ENCODE data around the gene CCDC87.
"Not testable (repeated sequence)": the region's sequence is repeated elsewhere in the genome, so short reads cannot be mapped to it uniquely, and the experiment has no call there.

The CCDC87 gene, protein sequence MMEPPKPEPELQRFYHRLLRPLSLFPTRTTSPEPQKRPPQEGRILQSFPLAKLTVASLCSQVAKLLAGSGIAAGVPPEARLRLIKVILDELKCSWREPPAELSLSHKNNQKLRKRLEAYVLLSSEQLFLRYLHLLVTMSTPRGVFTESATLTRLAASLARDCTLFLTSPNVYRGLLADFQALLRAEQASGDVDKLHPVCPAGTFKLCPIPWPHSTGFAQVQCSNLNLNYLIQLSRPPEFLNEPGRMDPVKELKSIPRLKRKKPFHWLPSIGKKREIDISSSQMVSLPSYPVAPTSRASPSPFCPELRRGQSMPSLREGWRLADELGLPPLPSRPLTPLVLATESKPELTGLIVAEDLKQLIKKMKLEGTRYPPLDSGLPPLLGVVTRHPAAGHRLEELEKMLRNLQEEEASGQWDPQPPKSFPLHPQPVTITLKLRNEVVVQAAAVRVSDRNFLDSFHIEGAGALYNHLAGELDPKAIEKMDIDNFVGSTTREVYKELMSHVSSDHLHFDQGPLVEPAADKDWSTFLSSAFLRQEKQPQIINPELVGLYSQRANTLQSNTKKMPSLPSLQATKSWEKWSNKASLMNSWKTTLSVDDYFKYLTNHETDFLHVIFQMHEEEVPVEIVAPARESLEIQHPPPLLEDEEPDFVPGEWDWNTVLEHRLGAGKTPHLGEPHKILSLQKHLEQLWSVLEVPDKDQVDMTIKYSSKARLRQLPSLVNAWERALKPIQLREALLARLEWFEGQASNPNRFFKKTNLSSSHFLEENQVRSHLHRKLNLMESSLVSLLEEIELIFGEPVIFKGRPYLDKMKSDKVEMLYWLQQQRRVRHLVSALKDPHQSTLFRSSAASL

DNA sequence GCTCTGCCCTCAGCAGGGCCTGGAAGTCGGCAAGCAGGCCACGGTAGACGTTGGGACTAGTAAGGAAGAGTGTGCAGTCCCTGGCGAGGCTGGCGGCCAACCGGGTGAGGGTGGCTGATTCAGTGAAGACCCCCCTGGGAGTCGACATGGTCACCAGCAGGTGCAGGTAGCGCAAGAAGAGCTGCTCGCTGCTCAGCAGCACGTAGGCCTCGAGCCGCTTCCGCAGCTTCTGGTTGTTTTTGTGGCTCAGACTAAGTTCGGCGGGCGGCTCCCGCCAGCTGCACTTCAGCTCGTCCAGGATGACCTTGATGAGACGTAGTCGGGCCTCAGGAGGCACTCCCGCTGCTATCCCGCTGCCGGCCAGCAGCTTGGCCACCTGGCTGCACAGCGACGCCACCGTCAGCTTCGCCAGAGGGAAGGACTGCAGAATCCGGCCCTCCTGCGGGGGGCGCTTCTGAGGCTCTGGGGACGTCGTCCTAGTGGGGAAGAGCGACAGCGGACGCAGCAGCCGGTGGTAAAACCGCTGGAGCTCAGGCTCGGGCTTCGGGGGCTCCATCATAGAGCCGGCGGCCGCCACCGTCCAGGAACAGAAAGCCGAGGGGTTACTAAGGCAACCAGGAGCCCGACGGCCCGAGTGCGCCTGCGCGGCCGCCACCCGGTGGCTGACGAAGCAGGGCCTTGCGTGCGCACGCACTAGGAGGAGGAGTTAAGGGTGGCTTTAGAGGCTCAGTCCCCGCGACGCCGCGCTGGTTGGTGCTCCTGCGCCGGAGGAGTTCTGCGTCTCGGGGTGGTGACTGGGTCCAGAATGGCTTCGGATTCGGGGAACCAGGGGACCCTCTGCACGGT, at the start of gene CCDC87, which contains the start of gene CCS:
TSS of gene CCDC87 (minus strand) at position 607 of the 846 bp plus-strand sequence. CDS start at position 559, 48 bp downstream.
TSS of gene CCS (plus strand) at position 729 of the 846 bp plus-strand sequence. CDS start at position 806, 77 bp downstream.
- DNase-seq, result peak; percentile 97

DNA sequence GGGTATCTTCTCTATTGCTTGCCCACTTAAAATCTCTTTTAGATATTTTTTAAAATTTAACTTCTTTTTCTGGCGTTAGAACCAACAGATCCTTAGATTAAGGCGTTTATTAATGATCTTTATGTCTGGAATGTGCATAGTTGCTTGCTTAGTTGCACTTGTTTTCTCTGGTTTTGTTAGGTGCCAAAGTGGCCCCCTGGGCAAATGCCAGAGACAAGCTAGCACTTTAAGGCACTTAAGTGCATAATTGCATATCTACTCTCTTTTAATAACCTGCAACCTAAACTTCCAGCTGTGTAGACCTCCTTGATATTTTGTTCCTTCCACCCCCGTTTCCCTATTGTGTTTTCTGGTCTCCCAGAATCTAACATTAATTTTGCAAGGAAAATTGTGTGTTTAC, 49.0 kb upstream of the CCDC87 start:
- DNase-seq, result no peak

DNA sequence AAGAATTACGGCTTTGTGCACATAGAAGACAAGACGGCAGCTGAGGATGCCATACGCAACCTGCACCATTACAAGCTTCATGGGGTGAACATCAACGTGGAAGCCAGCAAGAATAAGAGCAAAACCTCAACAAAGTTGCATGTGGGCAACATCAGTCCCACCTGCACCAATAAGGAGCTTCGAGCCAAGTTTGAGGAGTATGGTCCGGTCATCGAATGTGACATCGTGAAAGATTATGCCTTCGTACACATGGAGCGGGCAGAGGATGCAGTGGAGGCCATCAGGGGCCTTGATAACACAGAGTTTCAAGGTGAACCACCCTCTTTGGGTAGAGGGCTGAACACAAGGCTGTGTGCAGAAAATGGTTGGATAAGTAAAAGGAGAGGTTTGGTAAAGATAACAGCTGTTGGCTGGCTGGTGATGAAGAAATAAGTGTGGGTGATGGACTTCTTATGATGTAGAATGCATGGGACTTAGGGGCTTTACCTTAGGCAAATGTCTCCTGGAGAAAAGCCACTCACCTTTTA, 47.0 kb upstream of the CCDC87 start:
- not testable (repeated sequence) for DNase-seq

DNA sequence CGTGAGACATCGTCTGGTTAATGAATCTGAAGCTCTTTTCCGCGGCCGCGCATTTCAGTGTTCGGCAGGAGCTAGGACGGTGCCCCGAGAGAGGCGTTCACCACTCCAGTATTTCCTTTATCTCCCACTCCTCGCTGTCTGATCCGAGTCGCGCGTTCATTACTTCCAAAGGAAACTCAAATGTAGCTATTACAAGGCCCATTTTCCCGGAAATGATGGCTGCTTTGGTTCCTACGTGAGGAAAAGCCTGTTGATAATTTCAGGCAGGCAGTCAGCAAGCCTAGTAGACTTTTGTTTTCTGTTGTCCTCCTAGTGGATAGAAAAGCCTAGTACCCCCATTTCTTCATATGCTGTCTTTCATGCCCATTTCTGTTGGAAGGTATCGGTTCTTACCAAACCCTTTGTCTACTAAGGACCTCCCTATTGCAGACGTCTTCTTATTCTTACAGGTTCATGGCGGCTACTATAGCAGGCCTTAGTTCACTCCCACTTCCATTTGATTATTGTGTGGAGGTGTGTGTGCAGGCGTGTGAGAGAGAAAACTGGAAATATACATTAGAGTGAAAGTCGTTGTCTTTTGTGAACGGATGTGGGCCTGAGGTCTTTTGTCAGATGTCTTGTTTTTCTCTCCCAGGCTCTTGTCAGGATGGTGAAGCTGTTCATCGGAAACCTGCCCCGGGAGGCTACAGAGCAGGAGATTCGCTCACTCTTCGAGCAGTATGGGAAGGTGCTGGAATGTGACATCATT, 46.4 kb upstream of the CCDC87 start:
- no peak for DNase-seq

DNA sequence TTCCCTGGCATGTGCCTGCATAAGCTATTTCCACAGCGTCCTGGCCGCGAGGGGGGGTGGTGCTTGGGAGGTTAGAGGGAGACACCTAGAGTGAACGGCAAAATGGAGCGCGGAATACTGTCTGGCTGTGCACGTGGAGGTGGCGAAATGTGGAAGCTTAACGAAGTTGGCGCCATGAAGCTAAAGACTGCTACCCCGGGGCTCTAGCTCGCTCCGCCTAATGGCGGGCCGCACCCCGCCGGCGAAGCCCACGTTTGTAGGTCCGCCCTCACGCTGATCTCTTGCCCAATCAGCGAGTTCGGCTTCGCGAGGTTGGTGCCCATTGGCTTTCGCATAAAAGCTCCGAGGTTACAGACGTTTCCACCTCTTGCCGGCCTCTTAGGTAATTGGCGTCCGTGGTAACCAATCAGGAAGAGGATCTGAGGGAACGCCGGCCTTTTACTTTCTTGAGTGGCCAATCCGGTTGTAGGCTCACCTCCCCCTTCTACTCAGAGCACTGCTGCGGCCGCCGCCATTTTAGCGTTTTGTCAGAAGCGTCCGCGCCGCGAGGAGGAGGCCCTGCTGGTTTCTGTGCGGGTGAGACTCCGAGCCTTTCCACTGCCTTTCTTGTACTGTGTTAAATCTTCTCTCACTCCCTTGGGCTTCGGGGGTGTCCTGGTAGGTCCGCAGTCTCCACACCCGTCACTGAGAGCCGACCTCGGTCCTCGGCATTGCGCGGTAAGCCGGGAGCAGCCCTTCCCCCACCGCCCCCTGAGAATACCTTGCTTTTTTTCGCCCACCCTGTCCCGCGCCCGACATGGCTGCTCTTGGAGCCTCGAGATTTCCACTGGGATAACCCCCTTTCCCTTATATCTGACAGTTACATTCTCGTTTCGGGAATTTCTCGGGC, 45.6 kb upstream of the CCDC87 start, which contains the start of gene RBM4:
TSS of gene RBM4 (plus strand) at position 527 of the 889 bp plus-strand sequence. CDS start 1,009 bp downstream, outside the sequence.
- DNase-seq, result peak; percentile 89

DNA sequence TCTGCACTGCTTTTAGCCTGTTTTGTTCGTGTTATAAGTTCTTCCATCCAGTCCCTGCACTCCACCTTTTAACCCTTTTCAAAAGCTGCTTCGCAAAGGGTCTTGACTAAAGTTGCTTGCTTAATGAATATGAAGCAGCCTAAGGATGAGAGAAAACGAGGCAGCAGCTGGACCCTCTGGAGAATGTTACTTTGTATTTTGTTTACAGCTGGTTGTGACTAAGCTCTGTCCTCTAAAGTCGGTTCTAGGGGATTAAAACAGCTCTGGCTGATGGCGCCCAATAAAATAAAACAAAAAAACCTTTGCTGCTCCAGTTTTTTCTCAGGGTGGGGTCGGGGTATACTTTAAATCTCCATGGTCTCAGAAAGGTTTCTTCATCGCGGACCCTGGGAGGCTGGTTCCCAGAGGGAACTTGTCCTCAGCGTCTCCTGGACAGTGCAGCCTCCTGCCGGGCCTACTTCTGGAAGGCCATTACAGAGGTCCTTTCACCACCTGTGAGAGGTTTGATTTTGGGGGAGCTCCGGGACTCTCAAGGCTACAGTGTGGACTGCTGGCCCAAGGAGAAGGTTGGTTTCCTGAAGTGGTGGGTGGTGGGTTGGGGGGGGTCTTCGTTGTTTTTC, 44.8 kb upstream of the CCDC87 start:
- DNase-seq, result no peak

DNA sequence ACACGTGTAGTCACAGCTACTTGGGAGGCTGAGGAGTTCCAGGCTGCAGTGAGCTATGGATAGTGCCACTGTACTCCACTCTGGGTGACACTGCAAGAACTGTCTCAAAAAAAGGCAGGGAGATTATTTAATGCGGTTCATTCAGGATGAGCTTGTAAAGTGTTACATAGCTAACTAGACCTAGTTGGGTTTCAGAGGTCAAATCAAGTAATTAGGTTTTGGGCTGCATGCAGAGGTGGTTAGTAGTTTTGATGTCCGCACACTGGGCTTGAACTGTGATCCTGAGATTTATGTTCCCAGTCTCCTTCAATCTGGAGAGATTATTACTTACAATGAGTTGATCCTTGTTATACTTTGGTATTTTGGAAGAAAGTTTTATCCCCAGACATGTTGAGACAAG, 43.5 kb upstream of the CCDC87 start:
- no peak for DNase-seq

DNA sequence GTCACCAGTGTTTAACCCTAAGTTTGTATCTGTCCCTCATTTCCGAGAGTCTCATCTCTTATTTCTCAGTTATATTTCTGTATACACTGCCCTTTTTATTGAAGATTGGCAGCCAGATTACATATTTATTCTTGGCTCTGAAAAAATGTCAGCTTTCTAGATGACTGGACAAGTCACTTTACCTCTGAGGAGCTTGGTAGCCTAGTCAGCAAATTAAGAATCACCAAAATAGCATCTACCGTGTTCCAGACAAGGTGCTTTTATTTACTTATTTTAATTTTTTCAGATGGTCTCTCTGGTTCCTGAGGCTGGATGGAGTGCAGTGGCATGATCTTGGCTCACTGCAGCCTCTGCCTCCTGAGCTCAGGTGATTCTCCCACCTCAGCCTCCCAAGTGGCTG, 40.1 kb upstream of the CCDC87 start:
- DNase-seq, result no peak

DNA sequence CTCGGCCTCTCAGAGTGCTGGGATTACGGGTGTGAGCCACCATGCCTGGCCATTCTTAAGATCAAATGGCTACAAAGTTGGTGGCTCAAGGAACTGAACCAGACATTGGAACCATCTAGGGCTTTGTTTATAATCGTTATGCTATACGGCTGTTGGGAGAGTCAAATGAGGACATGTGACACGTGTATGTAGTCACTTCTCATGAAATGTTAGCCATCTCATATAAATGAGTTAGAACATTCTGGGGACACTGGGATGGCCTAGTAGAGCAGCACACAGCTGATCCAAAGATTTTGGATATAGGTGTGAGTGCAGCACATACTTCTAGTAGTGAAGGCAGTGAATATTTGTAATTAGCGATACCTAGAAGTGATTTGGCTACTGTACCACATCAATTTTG, 39.0 kb upstream of the CCDC87 start:
- DNase-seq, result no peak

DNA sequence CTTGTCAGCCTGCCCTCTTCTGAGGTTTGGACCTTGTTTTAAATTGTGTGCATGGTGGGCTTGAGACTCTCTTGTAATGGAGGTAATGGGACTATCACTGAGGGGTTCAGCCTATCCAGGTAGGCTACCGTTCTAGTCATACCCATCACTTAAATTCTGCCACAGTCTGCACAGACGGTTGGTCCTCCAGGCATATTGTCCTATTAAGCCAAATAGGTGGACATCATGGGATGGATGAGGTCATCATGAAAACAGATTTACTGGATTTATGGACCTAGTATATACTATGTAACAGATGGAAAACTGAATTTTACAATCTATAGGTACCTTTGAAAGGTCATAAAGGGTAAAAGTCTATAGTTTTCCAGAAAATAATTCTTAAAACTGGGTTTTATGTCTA, 36.5 kb upstream of the CCDC87 start:
- DNase-seq, result no peak

DNA sequence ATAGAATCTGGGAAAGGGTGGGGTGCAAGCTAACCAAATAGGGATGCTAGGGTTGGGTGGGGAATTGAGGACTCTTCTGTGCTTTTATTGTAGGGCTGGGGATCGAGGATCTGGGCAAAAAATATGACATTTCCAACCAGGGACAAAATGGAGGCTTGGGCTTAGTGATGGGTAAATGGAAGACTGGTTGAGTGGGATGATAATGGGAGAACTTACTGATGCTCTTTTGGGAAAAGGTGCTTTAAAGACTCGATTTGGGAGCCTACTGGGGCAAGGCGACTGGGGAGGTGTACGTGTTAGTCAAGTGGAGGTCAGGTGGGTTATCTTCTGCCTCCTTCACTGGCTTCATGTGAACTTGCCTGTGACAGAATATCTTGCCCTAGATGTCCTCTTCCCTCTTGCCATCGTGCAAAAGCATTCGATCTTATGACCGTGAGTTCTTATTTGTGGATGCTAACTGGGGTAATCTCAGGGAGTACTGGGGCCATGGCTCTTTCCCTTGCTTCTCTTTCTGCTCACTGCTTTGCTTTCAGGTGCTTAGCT, 35.3 kb upstream of the CCDC87 start:
- DNase-seq, result no peak

DNA sequence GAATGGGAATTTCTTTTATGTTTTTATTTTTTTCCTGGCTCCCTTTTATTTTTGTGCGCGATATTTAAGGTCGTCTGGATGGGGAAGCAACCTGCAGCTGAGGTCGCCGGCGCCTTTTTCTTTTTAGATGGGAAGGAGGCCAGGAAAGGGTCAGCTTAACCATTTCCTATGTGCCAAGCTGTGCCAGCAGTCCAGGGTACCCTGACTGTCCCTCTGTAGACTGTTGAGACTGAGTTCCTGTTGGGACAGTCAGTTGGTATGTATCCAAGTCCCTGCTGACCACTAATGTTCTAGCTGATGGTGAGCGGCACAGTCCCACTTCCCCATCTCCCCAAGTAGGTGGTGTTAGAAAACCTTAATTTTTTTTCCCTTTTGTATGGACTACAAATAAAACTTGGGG, 34.1 kb upstream of the CCDC87 start:
- no peak for DNase-seq

DNA sequence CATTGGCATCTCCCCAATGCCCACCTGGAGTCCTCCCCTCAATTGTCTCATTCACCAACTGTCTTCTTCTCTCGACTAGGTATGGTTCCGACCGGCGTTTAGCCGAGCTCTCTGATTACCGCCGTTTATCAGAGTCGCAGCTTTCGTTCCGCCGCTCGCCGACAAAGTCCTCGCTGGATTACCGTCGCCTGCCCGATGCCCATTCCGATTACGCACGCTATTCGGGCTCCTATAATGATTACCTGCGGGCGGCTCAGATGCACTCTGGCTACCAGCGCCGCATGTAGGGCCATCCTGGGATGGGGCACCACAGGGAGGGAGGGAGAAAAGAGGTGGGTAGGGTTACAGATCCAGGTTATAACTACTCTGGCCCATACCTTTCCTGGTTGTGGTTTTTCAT, 33.5 kb upstream of the CCDC87 start:
- DNase-seq, result no peak

DNA sequence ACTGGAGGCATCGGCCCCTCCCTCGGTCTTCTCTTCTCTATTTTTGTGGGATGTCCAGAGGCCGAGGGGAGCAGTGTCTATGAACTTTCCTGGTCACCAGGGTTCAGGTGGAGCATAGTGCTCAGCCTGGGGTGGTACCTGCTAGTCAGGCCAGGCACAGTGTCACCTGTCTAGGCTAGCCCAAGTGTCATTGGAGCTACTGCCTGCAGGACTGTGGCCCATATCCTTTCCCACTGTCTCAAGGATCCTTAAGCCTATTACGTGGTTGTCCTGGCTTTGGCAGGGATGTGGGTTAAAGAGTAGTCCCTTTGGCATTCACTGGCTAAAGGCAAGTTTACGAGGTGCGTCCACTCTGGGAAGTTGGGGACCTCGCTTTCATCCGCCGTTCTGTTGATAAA, 32.9 kb upstream of the CCDC87 start:
- DNase-seq, result no peak

DNA sequence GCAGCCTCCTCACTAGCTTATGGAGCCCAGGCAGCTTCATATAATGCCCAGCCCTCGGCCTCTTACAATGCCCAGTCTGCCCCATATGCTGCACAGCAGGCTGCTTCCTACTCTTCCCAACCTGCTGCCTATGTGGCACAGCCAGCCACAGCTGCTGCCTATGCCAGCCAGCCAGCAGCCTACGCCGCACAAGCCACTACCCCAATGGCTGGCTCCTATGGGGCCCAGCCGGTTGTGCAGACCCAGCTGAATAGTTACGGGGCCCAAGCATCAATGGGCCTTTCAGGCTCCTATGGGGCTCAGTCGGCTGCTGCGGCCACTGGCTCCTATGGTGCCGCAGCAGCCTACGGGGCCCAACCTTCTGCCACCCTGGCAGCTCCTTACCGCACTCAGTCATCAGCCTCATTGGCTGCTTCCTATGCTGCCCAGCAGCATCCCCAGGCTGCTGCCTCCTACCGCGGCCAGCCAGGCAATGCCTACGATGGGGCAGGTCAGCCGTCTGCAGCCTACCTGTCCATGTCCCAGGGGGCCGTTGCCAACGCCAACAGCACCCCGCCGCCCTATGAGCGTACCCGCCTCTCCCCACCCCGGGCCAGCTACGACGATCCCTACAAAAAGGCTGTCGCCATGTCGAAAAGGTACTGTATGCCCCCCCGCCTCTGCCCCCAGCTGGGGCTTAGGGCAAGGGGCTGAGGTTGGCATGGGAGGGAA, 32.3 kb upstream of the CCDC87 start:
- DNase-seq, result no peak

DNA sequence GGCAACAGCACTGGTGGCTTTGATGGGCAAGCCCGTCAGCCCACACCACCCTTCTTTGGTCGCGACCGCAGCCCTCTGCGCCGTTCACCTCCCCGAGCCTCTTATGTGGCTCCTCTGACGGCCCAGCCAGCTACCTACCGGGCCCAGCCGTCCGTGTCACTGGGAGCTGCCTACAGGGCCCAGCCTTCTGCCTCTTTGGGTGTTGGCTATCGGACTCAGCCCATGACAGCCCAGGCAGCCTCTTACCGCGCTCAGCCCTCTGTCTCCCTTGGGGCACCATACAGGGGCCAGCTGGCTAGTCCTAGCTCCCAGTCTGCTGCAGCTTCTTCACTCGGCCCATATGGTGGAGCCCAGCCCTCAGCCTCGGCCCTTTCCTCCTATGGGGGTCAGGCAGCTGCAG, 31.6 kb upstream of the CCDC87 start:
- no peak for DNase-seq

DNA sequence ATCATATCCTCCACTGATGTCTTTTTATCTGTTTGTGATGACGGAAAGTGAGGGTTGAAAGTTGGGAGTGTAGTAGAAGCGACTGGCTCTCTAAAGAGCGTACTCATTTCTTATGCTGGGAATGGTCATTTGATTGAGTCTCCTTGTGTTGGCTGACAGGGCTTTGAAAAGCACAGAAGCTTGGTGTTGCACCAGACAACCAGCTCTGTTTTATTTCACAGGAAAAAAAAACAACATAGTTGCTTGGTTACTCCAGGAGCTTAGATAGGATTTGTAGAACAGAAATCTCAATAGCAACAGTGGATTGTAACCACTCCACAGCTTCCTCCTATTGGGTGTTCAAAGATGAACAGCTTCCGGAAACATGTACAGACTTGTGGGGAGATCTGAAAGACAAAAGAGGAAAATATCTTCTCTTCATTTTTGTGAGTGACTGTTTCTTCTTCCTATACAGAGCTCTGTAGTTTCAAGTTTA, 26.3 kb upstream of the CCDC87 start:
- no peak for DNase-seq

DNA sequence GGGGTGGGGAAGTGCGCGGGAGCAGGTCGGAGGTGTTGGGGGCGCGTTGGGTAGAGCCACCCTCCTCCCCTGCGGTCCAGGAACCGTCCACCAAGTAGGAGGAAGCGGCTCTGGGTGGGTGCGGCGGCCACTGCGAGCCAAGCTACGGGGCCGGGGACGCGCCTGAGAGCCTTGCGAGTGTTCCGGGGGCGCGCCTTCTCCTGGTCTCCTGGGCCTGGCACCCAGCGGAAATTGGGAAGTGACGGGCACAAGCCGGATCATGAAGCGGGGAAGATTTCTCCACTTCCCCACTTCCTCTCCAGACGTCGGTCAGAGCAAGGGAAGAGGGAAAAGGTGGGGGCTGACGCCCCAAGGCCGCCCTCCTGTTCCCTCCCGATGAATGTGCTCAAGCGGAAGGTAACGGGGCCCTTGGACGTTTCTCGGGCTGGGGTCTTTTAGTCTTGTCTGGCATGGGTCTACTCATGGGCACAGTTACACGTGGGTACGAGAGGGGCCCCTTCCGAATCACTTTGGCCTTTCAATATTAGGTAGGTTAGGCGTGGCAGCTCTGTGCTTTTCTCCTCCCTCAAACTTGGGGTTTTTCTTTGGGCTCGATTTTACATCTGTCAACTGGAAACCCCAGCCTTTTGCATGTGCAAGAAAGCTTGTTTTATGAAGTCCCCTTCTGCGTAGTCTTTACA, 24.4 kb upstream of the CCDC87 start:
- no peak for DNase-seq

Data from activated CD4-positive, CD25-positive, alpha-beta regulatory T cell treated with anti-CD3 and anti-CD28 coated beads, Interleukin-2, amount 50 U/mL, for 72 hours (primary cell).